HepG2 (cell line): ENCODE measurements around the gene NFIC. TPM values are rescaled to one million over a fixed set of nuclear protein-coding genes. Genes with fewer than 3 reads are reported as not detected.
A peak's percentile ranks its signal among the peaks of the same experiment; 100 is the strongest.

ENCODE experiments used
- BRCA1 ChIP-seq: sonication (generic); formaldehyde crosslinking; IDR thresholded peaks from 2 replicates; pipeline ENCODE4 v1.4.0; 2020; ENCODE audit warnings: missing genetic modification reagents
- CHD2 ChIP-seq: IDR thresholded peaks from 2 replicates; pipeline ENCODE4 v1.6.1; 2011; ENCODE audit warnings: low read depth, low read length, improper control_type of control experiment
- FOXK1 ChIP-seq: sonication (generic); formaldehyde crosslinking; IDR thresholded peaks from 2 replicates; pipeline ENCODE4 v1.4.0; 2020; ENCODE audit warnings: low read depth, missing genetic modification reagents, borderline replicate concordance
- GZF1 ChIP-seq: sonication (generic); formaldehyde crosslinking; IDR thresholded peaks from 2 replicates; pipeline ENCODE4 v1.5.1; 2020; ENCODE audit warnings: mild to moderate bottlenecking, missing genetic modification reagents
- MEIS2 ChIP-seq: sonication (generic); formaldehyde crosslinking; IDR thresholded peaks from 2 replicates; pipeline ENCODE4 v1.9.0; 2021; ENCODE audit warnings: mild to moderate bottlenecking, missing genetic modification reagents
- NFKB2 ChIP-seq: sonication (generic); formaldehyde crosslinking; IDR thresholded peaks from 2 replicates; pipeline ENCODE4 v1.4.0; 2020; ENCODE audit warnings: missing genetic modification reagents, borderline replicate concordance
- PHF8 ChIP-seq: sonication (generic); formaldehyde crosslinking; IDR thresholded peaks from 2 replicates; pipeline ENCODE4 v1.5.0; 2020; ENCODE audit warnings: missing genetic modification reagents
- SP140L ChIP-seq: sonication (generic); formaldehyde crosslinking; IDR thresholded peaks from 2 replicates; pipeline ENCODE4 v1.4.0; 2020; ENCODE audit warnings: missing genetic modification reagents, borderline replicate concordance
- TAF1 ChIP-seq: sonication (generic); formaldehyde crosslinking; IDR thresholded peaks from 2 replicates; pipeline ENCODE4 v1.4.0; 2020; ENCODE audit warnings: missing genetic modification reagents
- TMF1 ChIP-seq: sonication (generic); formaldehyde crosslinking; IDR thresholded peaks from 2 replicates; pipeline ENCODE4 v1.8.1; 2022; ENCODE audit warnings: low read depth, missing genetic modification reagents
- ZNF564 ChIP-seq: sonication (generic); formaldehyde crosslinking; IDR thresholded peaks from 2 replicates; pipeline ENCODE4 v1.8.1; 2023; ENCODE audit warnings: mild to moderate bottlenecking, missing genetic modification reagents
- ZNF574 ChIP-seq: sonication (generic); formaldehyde crosslinking; IDR thresholded peaks from 2 replicates; pipeline ENCODE4 v1.4.0; 2020; ENCODE audit warnings: missing genetic modification reagents
- polyA plus RNA-seq, 8 experiments: library from polyadenylated mRNA; depleted of rRNA in 3 of 8; stranded (reverse) in 7 of 8; unstranded in 1 of 8; fragments of >200 nt; fragmentation: Illumina TruSeq in 4 of 8; extraction: Trizol in 4 of 8; gene quantifications; 2 replicates each; pipeline versions ENCODE4 v1.2.1 to v1.2.3, GENCODE V29; 2011 to 2016; ENCODE audit warnings: low read depth in 4 of 8, missing spikeins in 1 of 8, mixed read lengths in 1 of 8; ENCODE audit not compliant: insufficient read depth in 1 of 8
- total RNA-seq, 5 experiments: library from RNA; depleted of rRNA; stranded (reverse); fragments of >200 nt; fragmentation: Illumina TruSeq; extraction: Trizol; gene quantifications; 2 replicates each; pipeline ENCODE4 v1.2.3, GENCODE V29; 2016; ENCODE audit warnings: low read depth in 1 of 5
- TF ChIP-seq, protein P1 (sequence below), 2 experiments: sonication (generic) in 1 of 2; formaldehyde crosslinking in 1 of 2; IDR thresholded peaks; 2 replicates each; pipeline versions ENCODE4 v1.5.1 to v1.6.1; 2011 to 2020; ENCODE audit warnings: borderline replicate concordance in 1 of 2, low read depth in 1 of 2, low read length in 1 of 2, mild to moderate bottlenecking in 1 of 2, missing genetic modification reagents in 1 of 2, moderate library complexity in 1 of 2
- TF ChIP-seq, protein P2 (sequence below): IDR thresholded peaks from 2 replicates; pipeline ENCODE4 v1.6.1; 2016
- TF ChIP-seq, protein P3 (sequence below): sonication (generic); formaldehyde crosslinking; IDR thresholded peaks from 2 replicates; pipeline ENCODE4 v1.4.0; 2020; ENCODE audit warnings: mild to moderate bottlenecking, missing genetic modification reagents

NFIC gene
- total and polyA plus RNA-seq, 2 of the 13 experiments (the other 11 are each of a cell fraction or from before 2014, with no cell fraction given), result 1.3 to 2.5 TPM

DNA sequence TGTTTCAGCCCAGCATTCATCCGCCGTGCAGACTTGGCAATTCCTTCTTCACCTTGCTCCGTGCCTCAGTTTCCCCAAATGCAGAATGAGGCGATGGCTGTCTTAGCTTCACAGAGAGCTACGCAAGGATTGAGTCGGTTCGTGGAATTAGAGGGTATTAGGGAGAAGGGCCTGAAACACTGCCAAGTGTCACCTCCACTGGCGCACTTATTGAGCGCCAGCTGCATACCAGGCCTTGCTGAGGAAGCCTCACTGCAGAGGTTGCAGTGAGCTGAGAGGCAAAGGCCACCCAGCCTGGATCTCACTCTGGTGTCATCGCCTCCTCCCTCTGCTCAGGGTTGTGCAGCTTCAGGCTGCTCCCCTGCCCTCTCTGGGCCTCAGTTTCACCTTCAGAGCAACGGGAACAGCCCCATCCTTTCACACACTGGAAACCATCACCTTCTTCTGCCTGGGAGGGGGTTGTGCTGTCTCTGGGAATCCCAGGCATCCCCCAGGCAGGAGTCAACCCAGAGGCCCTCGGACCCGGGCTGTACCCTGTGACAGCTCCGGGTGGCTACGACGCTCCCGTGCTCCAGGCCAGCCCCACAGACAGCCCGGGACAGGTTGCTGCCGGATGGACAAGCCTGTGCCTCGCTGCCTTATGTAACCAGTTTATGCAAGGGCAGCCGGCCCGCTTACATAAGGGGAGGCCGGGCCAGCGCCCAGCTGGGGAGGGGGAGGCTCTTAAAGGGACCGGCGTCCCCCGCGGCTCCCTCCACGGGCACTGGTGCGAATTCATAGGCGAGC, 31.9 kb downstream of the NFIC start (continued):
- TF ChIP-seq, protein P1, sequence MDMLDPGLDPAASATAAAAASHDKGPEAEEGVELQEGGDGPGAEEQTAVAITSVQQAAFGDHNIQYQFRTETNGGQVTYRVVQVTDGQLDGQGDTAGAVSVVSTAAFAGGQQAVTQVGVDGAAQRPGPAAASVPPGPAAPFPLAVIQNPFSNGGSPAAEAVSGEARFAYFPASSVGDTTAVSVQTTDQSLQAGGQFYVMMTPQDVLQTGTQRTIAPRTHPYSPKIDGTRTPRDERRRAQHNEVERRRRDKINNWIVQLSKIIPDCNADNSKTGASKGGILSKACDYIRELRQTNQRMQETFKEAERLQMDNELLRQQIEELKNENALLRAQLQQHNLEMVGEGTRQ (IDR thresholded peaks at IDR 0.05; ENCODE audit: low read depth, low read length), result no peak
- TF ChIP-seq, protein P1 (CRISPR knock-in tag; IDR thresholded peaks at IDR 0.05; ENCODE audit: borderline replicate concordance), result peak; percentile 13; the same call in 1 of the 2 replicates
- TF ChIP-seq MEIS2 (CRISPR knock-in tag) (peak; percentile 87), PHF8 (no peak), FOXK1 (CRISPR knock-in tag) (peak; percentile 81; the same call in 1 of the 2 replicates), CHD2 (no peak), SP140L (CRISPR knock-in tag) (0 out of 2 replicates have a peak, but pooled peaks have one; percentile 33), TMF1 (CRISPR knock-in tag) (peak; percentile 61; the same call in 1 of the 2 replicates), GZF1 (CRISPR knock-in tag) (no peak), BRCA1 (peak; percentile 82; the same call in 1 of the 2 replicates), TAF1 (peak; percentile 45; the same call in 1 of the 2 replicates), NFKB2 (CRISPR knock-in tag) (peak; percentile 78; the same call in 1 of the 2 replicates), ZNF564 (CRISPR knock-in tag) (no peak), ZNF574 (CRISPR knock-in tag) (peak; percentile 78)
- TF ChIP-seq, protein P2, sequence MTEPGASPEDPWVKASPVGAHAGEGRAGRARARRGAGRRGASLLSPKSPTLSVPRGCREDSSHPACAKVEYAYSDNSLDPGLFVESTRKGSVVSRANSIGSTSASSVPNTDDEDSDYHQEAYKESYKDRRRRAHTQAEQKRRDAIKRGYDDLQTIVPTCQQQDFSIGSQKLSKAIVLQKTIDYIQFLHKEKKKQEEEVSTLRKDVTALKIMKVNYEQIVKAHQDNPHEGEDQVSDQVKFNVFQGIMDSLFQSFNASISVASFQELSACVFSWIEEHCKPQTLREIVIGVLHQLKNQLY (CRISPR knock-in tag), result peak; percentile 69; the same call in 1 of the 2 replicates
- TF ChIP-seq, protein P3, sequence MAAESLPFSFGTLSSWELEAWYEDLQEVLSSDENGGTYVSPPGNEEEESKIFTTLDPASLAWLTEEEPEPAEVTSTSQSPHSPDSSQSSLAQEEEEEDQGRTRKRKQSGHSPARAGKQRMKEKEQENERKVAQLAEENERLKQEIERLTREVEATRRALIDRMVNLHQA, result no peak
